ENCODE results near the gene PPP1R3D.

Gene PPP1R3D

GRCh38 chr20:59948212-59948611 is 8.1 kb upstream of the PPP1R3D start:
- peak overlapping the region; percentile 50 for H3K27ac ChIP-seq
- TF ChIP-seq, protein P1, sequence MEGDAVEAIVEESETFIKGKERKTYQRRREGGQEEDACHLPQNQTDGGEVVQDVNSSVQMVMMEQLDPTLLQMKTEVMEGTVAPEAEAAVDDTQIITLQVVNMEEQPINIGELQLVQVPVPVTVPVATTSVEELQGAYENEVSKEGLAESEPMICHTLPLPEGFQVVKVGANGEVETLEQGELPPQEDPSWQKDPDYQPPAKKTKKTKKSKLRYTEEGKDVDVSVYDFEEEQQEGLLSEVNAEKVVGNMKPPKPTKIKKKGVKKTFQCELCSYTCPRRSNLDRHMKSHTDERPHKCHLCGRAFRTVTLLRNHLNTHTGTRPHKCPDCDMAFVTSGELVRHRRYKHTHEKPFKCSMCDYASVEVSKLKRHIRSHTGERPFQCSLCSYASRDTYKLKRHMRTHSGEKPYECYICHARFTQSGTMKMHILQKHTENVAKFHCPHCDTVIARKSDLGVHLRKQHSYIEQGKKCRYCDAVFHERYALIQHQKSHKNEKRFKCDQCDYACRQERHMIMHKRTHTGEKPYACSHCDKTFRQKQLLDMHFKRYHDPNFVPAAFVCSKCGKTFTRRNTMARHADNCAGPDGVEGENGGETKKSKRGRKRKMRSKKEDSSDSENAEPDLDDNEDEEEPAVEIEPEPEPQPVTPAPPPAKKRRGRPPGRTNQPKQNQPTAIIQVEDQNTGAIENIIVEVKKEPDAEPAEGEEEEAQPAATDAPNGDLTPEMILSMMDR (conservative IDR thresholded peaks at IDR 0.05) = no peak

- peak overlapping the region; percentile 50 for H3K27ac ChIP-seq
- TF ChIP-seq, protein P1 (conservative IDR thresholded peaks at IDR 0.05) = no peak
Measured at GRCh38 chr20:59947376-59947775, 7.3 kb upstream of the PPP1R3D start.

DNA sequence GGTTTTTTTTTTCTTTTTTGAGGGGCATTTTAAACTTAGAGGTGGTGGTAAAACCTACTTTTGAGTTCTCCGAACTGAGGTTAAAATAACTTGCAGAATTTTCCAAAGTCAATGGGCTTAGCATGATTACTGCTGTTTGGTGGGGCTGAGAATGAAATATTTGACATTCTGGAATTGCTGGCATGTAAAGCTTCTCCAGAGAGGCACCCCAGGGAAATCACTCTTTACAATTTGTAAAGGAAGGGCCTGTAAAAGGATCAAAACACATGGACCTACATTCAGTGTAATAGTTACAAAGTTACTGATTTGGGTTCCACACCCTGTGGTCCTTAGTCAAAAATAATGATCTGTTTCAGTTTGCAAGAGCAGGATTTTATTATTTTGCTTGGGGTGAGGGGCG is 5.6 kb upstream of the PPP1R3D start:
- TF ChIP-seq, protein P1 (conservative IDR thresholded peaks at IDR 0.05) = no peak
- H3K27ac ChIP-seq = peak overlapping the region; percentile 98; the same call in 1 of the 2 replicates

DNA sequence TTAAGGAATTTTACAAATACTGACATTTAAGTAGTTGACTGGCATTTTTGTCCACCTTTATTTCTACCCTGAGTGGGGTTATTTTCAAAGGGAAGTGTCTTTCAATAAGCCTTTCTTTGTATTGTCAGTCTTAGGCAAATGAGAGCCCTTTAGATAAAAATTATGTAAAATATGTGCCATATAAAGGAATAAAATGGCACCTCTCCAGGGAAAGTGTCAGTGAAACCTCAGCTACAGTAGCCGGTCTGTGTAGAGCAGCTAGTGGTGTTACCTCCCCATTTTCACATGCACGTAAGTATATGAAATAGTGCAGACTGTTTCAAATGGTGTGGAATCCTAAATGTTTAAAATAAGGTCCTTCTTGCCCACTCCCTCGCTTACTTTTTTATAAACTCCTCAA is 5.1 kb upstream of the PPP1R3D start:
- TF ChIP-seq, protein P1 (conservative IDR thresholded peaks at IDR 0.05) = no peak
- peak overlapping the region; percentile 98 for H3K27ac ChIP-seq

GRCh38 chr20:59944726-59945125 is 4.6 kb upstream of the PPP1R3D start:
- TF ChIP-seq, protein P1 (conservative IDR thresholded peaks at IDR 0.05) = no peak
- H3K27ac ChIP-seq = peak overlapping the region; percentile 98

GRCh38 chr20:59942245-59942644 is 2.1 kb upstream of the PPP1R3D start:
- TF ChIP-seq, protein P1 (conservative IDR thresholded peaks at IDR 0.05) = no peak
- H3K27ac ChIP-seq = peak overlapping the region; percentile 98

DNA sequence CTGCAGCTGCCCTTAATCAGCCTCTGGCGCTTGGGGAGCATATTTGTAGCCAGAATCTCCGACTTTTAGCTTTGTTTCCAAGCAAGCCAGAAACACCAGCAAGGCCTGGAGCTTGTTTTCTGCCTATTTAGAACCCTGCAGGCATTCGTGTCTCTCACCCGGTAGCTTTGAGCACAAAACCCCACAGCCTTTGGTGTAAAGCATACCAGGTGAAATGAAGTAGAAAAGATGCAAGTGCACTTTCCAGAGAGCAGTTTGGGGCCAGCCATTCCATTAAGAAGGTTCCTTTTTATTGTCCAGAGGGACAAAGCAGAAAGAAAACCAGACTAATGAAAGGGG is 820 bp upstream of the PPP1R3D start:
- TF ChIP-seq, protein P1 (conservative IDR thresholded peaks at IDR 0.05) = no peak
- peak overlapping the region; percentile 98 for H3K27ac ChIP-seq

GRCh38 chr20:59939879-59940128 is 301 bp downstream of the PPP1R3D start:
- peak overlapping the region; percentile 98 for H3K27ac ChIP-seq
- TF ChIP-seq, protein P1 (conservative IDR thresholded peaks at IDR 0.05) = no peak

Data from VCaP (cell line).